Esophagus muscularis mucosa (tissue), 3 donors: ENCODE data around the gene MTAP.

Source experiments
- CTCF ChIP-seq, 3 experiments: fragments of 200-600 bp in 2 of 3; fragments of 450-650 bp in 1 of 3; sonication (generic) in 2 of 3; IDR thresholded peaks; one replicate each; pipeline ENCODE4 v1.5.1; 2017 to 2019; ENCODE audit warnings: antibody characterized with exemption in 3 of 3, mild to moderate bottlenecking in 2 of 3, moderate library complexity in 1 of 3
- POLR2A ChIP-seq: fragments of 450-650 bp; IDR thresholded peaks from one replicate; pipeline ENCODE4 v1.6.1; 2017; ENCODE audit warnings: antibody characterized with exemption, moderate library complexity, mild to moderate bottlenecking, low read depth

GRCh38 chr9:21753523-21753922 lies 48.9 kb upstream of the MTAP start:
- TF ChIP-seq CTCF (IDR thresholded peaks at IDR 0.05) (no peak), POLR2A (no peak)
